ENCODE data around the gene MEIS2.

Gene MEIS2

DNA sequence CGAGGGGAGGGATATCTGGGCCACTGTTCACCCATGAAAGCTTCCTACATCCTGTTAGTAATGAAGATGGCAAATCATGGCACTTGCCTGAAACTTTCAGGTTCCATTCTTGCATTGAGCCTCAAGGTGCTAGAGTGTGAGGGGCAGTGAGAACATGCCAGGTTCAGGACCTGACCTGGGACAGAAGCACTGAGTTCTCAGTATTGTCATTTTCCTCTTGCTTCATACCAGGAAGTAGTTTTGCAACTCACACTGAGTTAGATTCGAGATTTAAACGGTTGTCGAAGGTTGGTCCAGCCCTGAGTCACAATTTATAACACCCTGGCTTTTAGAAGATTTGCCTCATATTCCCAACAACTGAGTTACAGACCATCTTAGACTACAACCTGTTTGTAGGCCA, 11.8 kb upstream of the MEIS2 start:
- DNase-seq = no peak

GRCh38 chr15:37111427-37111717, 11.0 kb upstream of the MEIS2 start:
- no peak for DNase-seq

- no peak for DNase-seq
Measured at GRCh38 chr15:37109872-37110572, 9.7 kb upstream of the MEIS2 start.

DNA sequence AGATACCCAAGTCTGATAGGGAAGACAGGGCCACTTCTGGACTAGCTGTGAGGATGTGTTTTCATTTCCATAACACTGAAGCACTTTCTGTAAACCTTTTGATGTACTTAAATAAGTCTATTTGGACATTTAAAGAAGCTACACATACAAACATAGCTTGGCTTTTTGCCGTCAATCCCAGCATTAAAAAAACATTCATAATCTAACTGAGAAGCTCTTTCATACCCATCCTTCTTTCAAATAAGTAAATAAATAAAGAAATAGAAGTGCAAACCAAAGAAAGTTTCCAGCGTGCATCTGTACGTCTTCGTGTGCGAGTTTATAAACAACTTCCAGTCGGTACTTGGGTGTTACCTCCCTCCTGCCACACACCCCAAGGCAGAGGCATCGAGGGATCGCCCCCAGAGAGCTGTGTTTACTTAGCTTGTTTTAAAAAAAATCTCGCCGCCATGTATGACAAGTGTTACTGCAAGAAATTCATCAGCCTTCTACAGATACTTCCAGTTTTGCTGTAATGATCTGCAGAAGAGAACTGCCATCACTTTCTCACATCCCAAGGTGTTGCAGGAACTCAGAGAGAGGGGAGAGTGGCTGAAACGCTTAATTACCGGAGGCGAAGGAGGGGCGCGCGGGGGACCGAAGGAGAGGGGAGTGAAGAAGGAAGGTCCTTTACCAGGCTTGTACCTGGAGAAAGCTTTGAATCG, 9.0 kb upstream of the MEIS2 start:
- DNase-seq = no peak

DNA sequence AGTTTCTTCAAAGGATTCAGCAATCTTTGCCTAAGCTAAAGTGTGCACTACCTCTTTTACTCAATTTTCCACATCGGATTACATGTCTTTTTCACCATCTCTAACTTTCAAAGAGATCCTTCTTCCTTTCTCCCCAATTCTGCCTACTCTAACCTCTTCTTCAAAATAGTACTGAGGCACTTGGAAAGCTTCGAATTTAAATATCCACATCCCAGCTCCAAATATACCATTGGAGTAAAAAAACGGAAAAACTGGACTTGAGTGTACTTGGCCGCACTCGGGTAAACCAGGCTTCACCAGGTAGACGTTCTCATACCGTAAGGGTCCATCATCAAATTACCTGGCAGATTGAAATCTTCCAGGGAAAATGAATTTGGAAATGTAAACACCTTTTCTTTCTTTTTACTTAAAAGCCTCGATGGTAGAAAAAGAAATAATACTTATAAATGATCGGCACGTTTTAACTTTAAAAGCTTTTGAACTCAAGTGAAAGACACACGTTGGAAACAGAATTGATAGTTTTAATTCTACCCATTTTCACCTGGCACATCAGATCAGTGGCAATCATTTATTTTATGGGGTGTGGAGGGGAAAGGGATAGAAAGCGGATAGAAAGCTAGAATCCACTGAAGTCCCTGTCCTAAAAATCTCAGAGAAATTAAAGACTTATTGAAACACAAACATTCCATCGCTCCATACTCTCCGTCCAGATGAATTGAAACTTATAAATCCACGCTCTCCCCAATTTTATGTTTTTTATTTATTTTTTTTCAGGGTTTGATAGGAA, 8.2 kb upstream of the MEIS2 start:
- DNase-seq = no peak

- no peak for DNase-seq
Measured at GRCh38 chr15:37107744-37108380, 7.5 kb upstream of the MEIS2 start.

DNA sequence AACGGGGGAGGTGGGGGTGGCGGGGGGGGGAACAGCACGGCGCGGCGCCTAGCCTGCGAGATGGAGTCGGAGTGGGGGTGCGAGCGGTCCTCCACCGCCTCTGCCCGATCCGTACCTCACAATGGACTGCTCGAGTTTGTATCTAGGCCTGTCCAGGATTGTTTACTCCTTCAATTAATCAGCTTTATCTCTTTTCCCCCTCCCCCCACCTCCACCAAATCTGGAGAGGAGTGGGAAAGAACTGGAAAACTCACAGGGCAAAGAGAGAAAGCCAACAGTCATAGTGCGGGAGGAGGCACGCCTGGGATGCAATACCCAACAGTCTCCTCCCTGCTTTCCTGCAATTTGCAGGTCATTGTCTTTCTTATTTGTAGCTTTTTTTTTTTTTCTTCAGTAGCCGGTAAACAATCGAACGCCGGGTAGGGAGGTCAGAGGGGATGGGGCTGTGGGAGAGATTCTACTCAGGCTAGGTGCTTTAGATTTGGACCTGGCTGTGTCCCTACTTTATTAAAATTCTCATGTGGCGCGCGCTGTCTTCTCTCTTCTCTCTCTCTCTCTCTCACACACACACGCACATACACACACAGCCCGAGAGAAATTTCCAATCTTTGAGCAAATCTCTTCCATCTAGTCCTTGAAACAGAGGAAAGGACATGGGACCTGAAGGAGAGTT, 6.9 kb upstream of the MEIS2 start:
- no peak for DNase-seq

- DNase-seq = no peak
Measured at GRCh38 chr15:37106490-37107001, 6.2 kb upstream of the MEIS2 start.

DNA sequence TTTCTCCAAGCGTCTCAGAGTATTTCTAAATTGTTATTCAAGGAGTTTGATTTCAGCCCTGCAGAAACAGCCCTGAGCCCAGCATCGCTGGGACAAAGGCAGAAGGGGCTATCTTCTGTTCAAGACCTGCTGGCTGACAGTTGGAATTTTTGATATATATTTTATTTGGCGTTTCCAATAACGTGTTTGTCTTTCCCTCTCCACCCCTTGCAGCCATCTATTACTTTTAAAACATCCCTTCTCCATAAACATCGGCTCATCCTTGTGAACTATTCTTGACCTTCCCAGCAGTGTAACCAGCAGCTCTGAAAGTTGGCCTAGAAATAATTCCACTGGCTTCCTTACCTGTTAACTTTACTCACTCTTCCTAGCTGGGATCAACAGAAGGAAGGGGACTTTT, 5.5 kb upstream of the MEIS2 start:
- DNase-seq = no peak

GRCh38 chr15:37105029-37105428, 4.7 kb upstream of the MEIS2 start:
- DNase-seq = no peak

DNA sequence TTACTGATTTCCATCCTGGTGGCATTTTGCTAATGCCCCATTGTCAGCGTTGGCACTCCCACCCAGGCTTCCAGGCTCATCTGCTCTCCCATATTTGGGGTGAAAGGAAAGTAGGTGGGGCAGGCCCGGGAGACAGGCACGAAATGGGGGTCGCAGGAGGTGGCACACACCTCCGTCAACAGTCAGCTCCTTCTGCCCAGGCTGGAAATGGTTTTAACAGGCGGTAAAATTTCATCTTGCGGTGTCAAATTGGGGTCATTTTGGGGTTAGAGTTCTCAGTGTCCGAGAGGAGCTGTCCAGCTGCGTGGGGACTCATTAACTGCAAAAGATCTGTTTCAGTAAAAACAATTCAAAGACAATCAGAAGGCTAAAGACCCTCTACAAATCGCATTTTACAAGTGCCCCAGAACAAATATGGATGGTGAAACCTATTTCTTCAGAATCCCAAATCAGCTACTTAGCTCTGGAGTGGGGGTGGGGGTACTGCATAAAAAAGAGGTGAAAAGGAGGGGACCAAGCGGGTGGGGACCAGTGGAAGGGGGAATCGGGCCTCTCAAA, 4.2 kb upstream of the MEIS2 start:
- no peak for DNase-seq

GRCh38 chr15:37103475-37104423, 3.4 kb upstream of the MEIS2 start:
- DNase-seq = no peak

- DNase-seq = no peak
Measured at GRCh38 chr15:37103163-37103435, 2.8 kb upstream of the MEIS2 start.

- DNase-seq = no peak
Measured at GRCh38 chr15:37102305-37103162, 2.2 kb upstream of the MEIS2 start.

DNA sequence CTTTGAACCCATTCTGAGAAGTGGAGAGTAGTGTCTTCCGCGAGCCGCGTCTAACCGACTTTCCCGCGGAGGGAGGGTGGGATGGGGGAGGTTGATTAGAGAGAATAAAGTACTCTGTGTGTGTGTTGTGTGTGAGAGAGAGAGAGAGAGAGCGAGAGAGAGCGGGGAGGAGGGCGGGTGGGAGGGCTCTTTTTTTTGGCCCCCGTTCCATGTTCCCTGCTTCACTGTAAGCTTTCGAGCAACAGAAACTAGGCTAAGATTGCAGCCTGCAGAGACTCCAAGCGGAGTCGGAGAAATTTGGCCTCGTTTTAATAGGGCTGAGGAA, 1.6 kb upstream of the MEIS2 start:
- DNase-seq = no peak

DNA sequence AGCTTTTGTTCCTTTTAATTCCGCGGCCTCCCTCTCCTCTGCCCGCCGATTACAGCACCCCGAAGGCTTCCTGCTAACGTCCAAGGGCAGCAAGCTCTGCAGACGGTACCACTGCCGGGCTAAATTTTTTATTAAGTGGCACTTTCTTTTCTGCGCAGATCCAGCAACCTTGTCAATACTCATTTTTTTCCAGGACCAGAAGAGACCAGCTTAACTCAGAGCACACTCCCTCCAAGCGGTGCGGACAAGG, 542 bp upstream of the MEIS2 start:
- no peak for DNase-seq

GRCh38 chr15:37099319-37100108, 835 bp downstream of the MEIS2 start:
- DNase-seq = no peak

- peak in 1 of 2 donors; percentile 37 for DNase-seq
Measured at GRCh38 chr15:37098468-37099318, 1.7 kb downstream of the MEIS2 start.
